H9 (cell line): ENCODE data around the gene LRRC30. TPM values are rescaled to one million over a fixed set of nuclear protein-coding genes. Genes with fewer than 3 reads are reported as not detected.
A peak's percentile ranks its signal among the peaks of the same experiment; 100 is the strongest.

Experiments used
- DNase-seq: peaks from one replicate; pipeline ENCODE4 v3.0.0-alpha.2; 2017
- H2AFZ ChIP-seq: one replicate; pipeline ENCODE4 v1.6.1; 2013; ENCODE audit warnings: mild to moderate bottlenecking, low read length, control low read depth, moderate library complexity
- H2AK5ac ChIP-seq: 2 replicates; pipeline ENCODE4 v1.6.1; 2013; ENCODE audit warnings: low read length, control low read depth, mixed read lengths; ENCODE audit not compliant: insufficient read length
- H2BK120ac ChIP-seq: one replicate; pipeline ENCODE4 v1.6.1; 2013; ENCODE audit warnings: low read depth, mild to moderate bottlenecking, low read length, control low read depth, inconsistent platforms; ENCODE audit not compliant: poor library complexity, severe bottlenecking
- H2BK12ac ChIP-seq: 2 replicates; pipeline ENCODE4 v1.6.1; 2013; ENCODE audit warnings: low read length, control low read depth, mixed read lengths, low read depth; ENCODE audit not compliant: insufficient read length
- H2BK15ac ChIP-seq: 2 replicates; pipeline ENCODE4 v1.6.1; 2013; ENCODE audit warnings: low read depth, low read length, control low read depth
- H2BK20ac ChIP-seq: one replicate; pipeline ENCODE4 v1.6.1; 2013; ENCODE audit warnings: low read depth, mild to moderate bottlenecking, low read length, control low read depth, inconsistent platforms; ENCODE audit not compliant: poor library complexity, severe bottlenecking
- H2BK5ac ChIP-seq: 2 replicates; pipeline ENCODE4 v1.6.1; 2013; ENCODE audit warnings: low read length, control low read depth, mixed read lengths; ENCODE audit not compliant: insufficient read length
- H3K14ac ChIP-seq: 2 replicates; pipeline ENCODE4 v1.6.1; 2013; ENCODE audit warnings: low read length, control low read depth; ENCODE audit not compliant: insufficient read depth
- H3K18ac ChIP-seq: 2 replicates; pipeline ENCODE4 v1.6.1; 2013; ENCODE audit warnings: low read depth, mild to moderate bottlenecking, mixed read lengths, low read length, control low read depth; ENCODE audit not compliant: insufficient read length
- H3K23ac ChIP-seq: 2 replicates; pipeline ENCODE4 v1.6.1; 2013; ENCODE audit warnings: low read length, control low read depth, mixed read lengths, low read depth; ENCODE audit not compliant: insufficient read length
- H3K23me2 ChIP-seq: 2 replicates; pipeline ENCODE4 v1.6.1; 2013; ENCODE audit warnings: low read depth, mild to moderate bottlenecking, mixed read lengths, low read length, control low read depth; ENCODE audit not compliant: insufficient read length, poor library complexity, severe bottlenecking
- H3K27ac ChIP-seq: 2 replicates; pipeline ENCODE4 v1.5.1; 2013; ENCODE audit warnings: low read length, control low read depth, mixed read lengths, low read depth; ENCODE audit not compliant: insufficient read length
- H3K27me3 ChIP-seq: 2 replicates; pipeline ENCODE4 v1.6.1; 2013; ENCODE audit warnings: low read length, control low read depth, inconsistent platforms; ENCODE audit not compliant: insufficient read depth
- H3K4ac ChIP-seq: 2 replicates; pipeline ENCODE4 v1.6.1; 2013; ENCODE audit warnings: low read depth, mild to moderate bottlenecking, control low read depth, inconsistent platforms, low read length, moderate library complexity
- H3K4me1 ChIP-seq: 2 replicates; pipeline ENCODE4 v1.6.1; 2013; ENCODE audit warnings: low read length, control low read depth, inconsistent platforms; ENCODE audit not compliant: insufficient read depth
- H3K4me2 ChIP-seq: 2 replicates; pipeline ENCODE4 v1.6.1; 2013; ENCODE audit warnings: low read length, control low read depth, mixed read lengths; ENCODE audit not compliant: insufficient read length, insufficient read depth
- H3K56ac ChIP-seq: 2 replicates; pipeline ENCODE4 v1.6.1; 2013; ENCODE audit warnings: low read depth, mild to moderate bottlenecking, mixed read lengths, low read length, control low read depth; ENCODE audit not compliant: insufficient read length
- H3K79me1 ChIP-seq: 2 replicates; pipeline ENCODE4 v1.6.1; 2013; ENCODE audit warnings: low read depth, mild to moderate bottlenecking, moderate library complexity, low read length, control low read depth, inconsistent platforms; ENCODE audit not compliant: insufficient read depth, poor library complexity, severe bottlenecking
- H3K79me2 ChIP-seq: 2 replicates; pipeline ENCODE4 v1.6.1; 2013; ENCODE audit warnings: low read length, control low read depth, inconsistent platforms; ENCODE audit not compliant: insufficient read depth
- H3K9ac ChIP-seq: 2 replicates; pipeline ENCODE4 v1.6.1; 2013; ENCODE audit warnings: low read length, control low read depth, mixed read lengths; ENCODE audit not compliant: insufficient read length; ENCODE audit errors: extremely low read depth
- H3K9me3 ChIP-seq: one replicate; pipeline ENCODE4 v1.6.1; 2013; ENCODE audit warnings: low read depth, low read length, inconsistent platforms; ENCODE audit not compliant: control insufficient read depth
- H3T11ph ChIP-seq: one replicate; pipeline ENCODE4 v1.6.1; 2013; ENCODE audit warnings: mild to moderate bottlenecking, low read length, control low read depth, inconsistent platforms
- H4K20me1 ChIP-seq: one replicate; pipeline ENCODE4 v1.6.1; 2013; ENCODE audit not compliant: control insufficient read depth, insufficient read length, insufficient read depth
- H4K5ac ChIP-seq: 2 replicates; pipeline ENCODE4 v1.6.1; 2013; ENCODE audit warnings: low read depth, mild to moderate bottlenecking, mixed read lengths, low read length, control low read depth; ENCODE audit not compliant: insufficient read length
- H4K8ac ChIP-seq: replicated peaks from 2 replicates; pipeline ENCODE4 v1.6.1; 2013; ENCODE audit warnings: low read length, control low read depth, mixed read lengths, low read depth; ENCODE audit not compliant: insufficient read length
- H4K91ac ChIP-seq: 2 replicates; pipeline ENCODE4 v1.6.1; 2013; ENCODE audit warnings: low read depth, mild to moderate bottlenecking, moderate library complexity, mixed read lengths, low read length, control low read depth; ENCODE audit not compliant: insufficient read length
- H3K27ac Mint-ChIP-seq, 3 experiments: 2 replicates in 2 of 3; 3 replicates in 1 of 3; pipeline ENCODE4 v1.8.0; 2020 to 2021; ENCODE audit warnings: mixed read lengths in 3 of 3, mild to moderate bottlenecking in 1 of 3, moderate library complexity in 1 of 3
- H3K27me3 Mint-ChIP-seq: 2 replicates; pipeline ENCODE4 v1.8.0; 2021; ENCODE audit warnings: low read depth, mild to moderate bottlenecking, moderate library complexity, mixed read lengths
- H3K36me3 Mint-ChIP-seq, 3 experiments: 2 replicates in 2 of 3; 3 replicates in 1 of 3; pipeline ENCODE4 v1.8.0; 2020 to 2021; ENCODE audit warnings: low read depth in 3 of 3, mixed read lengths in 3 of 3; ENCODE audit not compliant: insufficient read depth in 1 of 3
- H3K4me1 Mint-ChIP-seq, 2 experiments: 2 replicates each; pipeline ENCODE4 v1.8.0; 2020; ENCODE audit warnings: mixed read lengths in 2 of 2
- H3K4me3 Mint-ChIP-seq, 2 experiments: 2 replicates in 1 of 2; 3 replicates in 1 of 2; pipeline ENCODE4 v1.8.0; 2020 to 2021; ENCODE audit warnings: mild to moderate bottlenecking in 2 of 2, mixed read lengths in 2 of 2, moderate library complexity in 1 of 2
- H3K9me3 Mint-ChIP-seq, 2 experiments: 2 replicates in 1 of 2; 3 replicates in 1 of 2; pipeline ENCODE4 v1.8.0; 2020; ENCODE audit warnings: mild to moderate bottlenecking in 2 of 2, mixed read lengths in 2 of 2, moderate library complexity in 1 of 2
- CTCF ChIP-seq: fragments of 200-600 bp; sonication (generic); conservative IDR thresholded peaks from 3 replicates; pipeline ENCODE4 v1.8.0; 2021; ENCODE audit warnings: antibody characterized with exemption, mild to moderate bottlenecking
- WGBS: extraction: QIAGEN DNeasy Blood & Tissue Kit; methylation state at CpG from one replicate; pipeline ENCODE4 v1.1.7; 2013; ENCODE audit warnings: missing lambda C conversion rate, low lambda C conversion rate, mixed read lengths; ENCODE audit not compliant: insufficient read length; ENCODE audit errors: extremely low coverage; 5-methylcytosine and 5-hydroxymethylcytosine counted together
- total RNA-seq: library from RNA; stranded (reverse); gene quantifications from 2 replicates; pipeline ENCODE4 v1.2.1, GENCODE V29; 2021

LRRC30 gene
- total RNA-seq, 1 experiment from 2014 or later = not detected

GRCh38 chr18:7224198-7224597 is 6.7 kb upstream of the LRRC30 start:
- WGBS = no CpG with 5 or more reads among the region's 3 CpGs
- H3K4me2 ChIP-seq = no peak overlapping the region

More at GRCh38 chr18:7224198-7224597, 6.7 kb upstream of the LRRC30 start:
- no peak overlapping the region for H3T11ph ChIP-seq
- no peak overlapping the region for H2BK15ac ChIP-seq
- Mint-ChIP-seq H3K27me3 (no peaks in the 10 kb centered on the region; the same call in 1 of the 2 replicates), H3K9me3 (no peaks in the 10 kb centered on the region), H3K27ac (no peak overlapping the region), H3K36me3 (no peaks in the 10 kb centered on the region), H3K4me1 (peaks cover 10 to 12% of the 10 kb centered on the region in 2 experiments), H3K4me3 (no peak overlapping the region)
- no peaks in the 10 kb centered on the region for H3K79me2 ChIP-seq
- no peaks in the 10 kb centered on the region for H3K79me1 ChIP-seq
- H3K18ac ChIP-seq = no peak overlapping the region
- no peaks in the 10 kb centered on the region for H3K4me1 ChIP-seq
- H3K14ac ChIP-seq = no peak overlapping the region
- H4K20me1 ChIP-seq = no peaks in the 10 kb centered on the region
- no peaks in the 10 kb centered on the region for H3K23me2 ChIP-seq
- H3K56ac ChIP-seq = no peak overlapping the region
- H2BK12ac ChIP-seq = no peak overlapping the region
- DNase-seq = no peak
- H2BK5ac ChIP-seq = no peak overlapping the region
- H4K91ac ChIP-seq = no peak overlapping the region
- no peak overlapping the region for H4K8ac ChIP-seq
- H3K4ac ChIP-seq = no peak overlapping the region
- no peaks in the 10 kb centered on the region for H3K27me3 ChIP-seq
- H4K5ac ChIP-seq = no peak overlapping the region
- no peak overlapping the region for H2AFZ ChIP-seq
- H3K9ac ChIP-seq = no peak overlapping the region
- H2BK120ac ChIP-seq = no peak overlapping the region
- no peak overlapping the region for H3K27ac ChIP-seq
- no peak overlapping the region for H2BK20ac ChIP-seq
- no peaks in the 10 kb centered on the region for H3K9me3 ChIP-seq
- H3K23ac ChIP-seq = no peak overlapping the region
- H2AK5ac ChIP-seq = no peak overlapping the region
- peak; percentile 38; the same call in 2 of the 3 replicates for TF ChIP-seq CTCF
